ENCODE measurements around the gene FOXP1. TPM values are rescaled to one million over a fixed set of nuclear protein-coding genes. Genes with fewer than 3 reads are reported as not detected.

FOXP1 gene
- total and polyA plus RNA-seq, 8 donors: 95.1 to 143 (median 123) TPM

DNA sequence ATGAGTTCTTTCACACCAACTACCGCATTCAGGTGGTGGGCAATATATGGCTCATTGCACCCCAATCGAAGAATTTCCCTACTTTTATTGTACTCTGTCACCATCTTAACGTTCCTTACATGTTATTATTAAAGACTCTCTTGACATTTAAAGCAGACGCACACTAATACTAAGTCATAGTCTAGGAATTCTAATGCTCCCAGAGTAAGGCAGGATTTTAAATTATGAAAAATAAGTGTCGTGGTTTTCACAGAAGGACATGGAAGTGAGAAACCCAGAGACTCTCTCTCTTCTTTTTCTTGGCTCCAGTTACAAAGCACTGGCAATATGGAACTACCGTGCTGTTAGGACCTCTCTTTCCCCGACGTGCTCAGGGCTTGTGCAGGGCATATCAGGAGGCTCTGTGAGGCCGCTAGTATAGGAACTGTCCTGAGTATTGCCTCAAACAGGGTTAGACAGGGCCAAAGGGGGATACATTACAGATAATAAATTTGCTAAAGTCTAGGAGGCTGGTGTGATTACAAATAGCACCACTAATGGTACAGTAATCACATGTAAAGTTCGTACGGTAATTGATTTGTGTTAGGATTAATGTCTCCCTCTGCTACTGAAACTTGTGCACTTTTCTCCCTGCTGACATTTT is 590.8 kb downstream of the FOXP1 start:
- intact Hi-C loops (cut with DNase I): no loop called here
- TF ChIP-seq, protein P1, sequence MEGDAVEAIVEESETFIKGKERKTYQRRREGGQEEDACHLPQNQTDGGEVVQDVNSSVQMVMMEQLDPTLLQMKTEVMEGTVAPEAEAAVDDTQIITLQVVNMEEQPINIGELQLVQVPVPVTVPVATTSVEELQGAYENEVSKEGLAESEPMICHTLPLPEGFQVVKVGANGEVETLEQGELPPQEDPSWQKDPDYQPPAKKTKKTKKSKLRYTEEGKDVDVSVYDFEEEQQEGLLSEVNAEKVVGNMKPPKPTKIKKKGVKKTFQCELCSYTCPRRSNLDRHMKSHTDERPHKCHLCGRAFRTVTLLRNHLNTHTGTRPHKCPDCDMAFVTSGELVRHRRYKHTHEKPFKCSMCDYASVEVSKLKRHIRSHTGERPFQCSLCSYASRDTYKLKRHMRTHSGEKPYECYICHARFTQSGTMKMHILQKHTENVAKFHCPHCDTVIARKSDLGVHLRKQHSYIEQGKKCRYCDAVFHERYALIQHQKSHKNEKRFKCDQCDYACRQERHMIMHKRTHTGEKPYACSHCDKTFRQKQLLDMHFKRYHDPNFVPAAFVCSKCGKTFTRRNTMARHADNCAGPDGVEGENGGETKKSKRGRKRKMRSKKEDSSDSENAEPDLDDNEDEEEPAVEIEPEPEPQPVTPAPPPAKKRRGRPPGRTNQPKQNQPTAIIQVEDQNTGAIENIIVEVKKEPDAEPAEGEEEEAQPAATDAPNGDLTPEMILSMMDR (IDR thresholded peaks at IDR 0.05): no peak
- DNase-seq (no peak), ATAC-seq (no peak)
- Histone ChIP-seq H3K27ac (no peak overlapping the region), H3K4me3 (no peak overlapping the region), H3K36me3 (peaks cover 0 to 47% of the 10 kb centered on the region in 2 donors), H3K9me3 (no peaks in the 10 kb centered on the region), H3K4me1 (peaks cover 0 to 31% of the 10 kb centered on the region in 2 donors), H3K27me3 (no peaks in the 10 kb centered on the region)

DNA sequence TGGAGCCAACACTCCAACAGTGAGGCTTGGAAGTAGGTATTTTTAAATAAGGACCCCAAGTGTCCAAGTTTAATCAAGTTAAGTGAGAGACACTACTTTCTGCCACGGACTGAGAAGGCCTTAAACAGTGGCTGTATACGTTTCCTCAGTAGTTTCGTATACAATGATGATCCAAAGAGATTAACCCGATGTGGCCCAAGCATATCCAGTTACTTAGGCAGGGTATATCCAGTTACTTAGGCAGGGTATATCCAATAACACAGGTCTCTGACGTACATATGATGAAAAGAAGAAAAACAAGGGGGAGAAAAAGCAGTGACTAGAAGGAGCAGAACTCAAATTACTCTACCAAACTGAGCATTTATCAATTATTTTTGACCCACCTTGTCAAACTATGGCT is 591.4 kb downstream of the FOXP1 start:
- intact Hi-C loops (cut with DNase I): no loop called here

DNA sequence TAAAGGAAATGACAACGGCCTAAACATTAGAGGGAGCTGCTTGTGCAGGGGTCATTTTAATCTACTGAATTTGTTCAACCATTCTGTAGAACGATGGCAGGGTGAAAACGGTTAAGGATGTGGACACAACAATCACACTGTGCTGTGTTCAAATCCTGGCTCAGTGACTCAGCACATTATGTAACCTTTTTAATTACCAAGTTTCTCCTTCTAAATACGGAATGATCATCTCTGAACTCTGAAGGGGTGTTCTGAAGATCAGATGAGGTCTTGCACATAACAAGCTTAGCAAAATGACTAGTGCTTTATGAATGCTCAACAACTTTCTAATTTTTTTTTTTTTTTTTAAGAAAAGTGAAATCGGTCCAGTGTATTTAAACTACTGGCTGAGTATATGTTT is 592.8 kb downstream of the FOXP1 start:
- no peak for DNase-seq
- peak overlapping the region in 1 of 2 donors; percentile 54 for H3K27ac ChIP-seq
- peaks cover 0 to 34% of the 10 kb centered on the region in 2 donors for H3K4me1 ChIP-seq
- no peaks in the 10 kb centered on the region for H3K9me3 ChIP-seq
- H3K36me3 ChIP-seq: peaks cover 0 to 48% of the 10 kb centered on the region in 2 donors
- no peaks in the 10 kb centered on the region for H3K27me3 ChIP-seq
- no peak for ATAC-seq
- intact Hi-C loops (cut with DNase I): no loop called here
- TF ChIP-seq, protein P1 (IDR thresholded peaks at IDR 0.05): no peak
- H3K4me3 ChIP-seq: no peak overlapping the region

More for the DNA sequence above, 591.4 kb downstream of the FOXP1 start:
- Histone ChIP-seq H3K36me3 (peaks cover 0 to 47% of the 10 kb centered on the region in 2 donors), H3K27ac (no peak overlapping the region), H3K4me3 (no peak overlapping the region), H3K9me3 (no peaks in the 10 kb centered on the region), H3K27me3 (no peaks in the 10 kb centered on the region), H3K4me1 (peaks cover 0 to 31% of the 10 kb centered on the region in 2 donors)
- TF ChIP-seq, protein P1 (IDR thresholded peaks at IDR 0.05): no peak
- no peak for ATAC-seq
- no peak for DNase-seq

DNA sequence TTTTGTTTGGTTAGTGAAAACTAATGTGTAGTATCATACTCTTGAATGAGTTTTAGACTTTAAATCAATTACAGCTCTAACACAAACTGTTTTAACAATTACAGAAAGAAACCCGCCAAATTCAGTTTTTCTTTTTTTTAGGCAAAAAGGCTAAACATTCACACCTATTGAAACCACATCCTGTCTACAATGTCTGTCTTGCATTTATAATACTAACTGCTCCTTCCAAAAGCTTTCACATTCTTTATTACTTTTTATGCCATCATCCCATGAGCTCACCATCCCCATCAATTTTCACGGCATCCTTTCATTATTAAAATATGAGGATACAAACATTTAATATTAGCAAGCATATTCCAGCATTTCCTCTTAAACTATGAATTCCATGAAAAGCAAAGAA is 593.3 kb downstream of the FOXP1 start:
- DNase-seq (no peak), ATAC-seq (no peak)
- Histone ChIP-seq H3K27ac (peak overlapping the region in 1 of 2 donors; percentile 54), H3K9me3 (no peaks in the 10 kb centered on the region), H3K27me3 (no peaks in the 10 kb centered on the region), H3K4me3 (no peak overlapping the region), H3K4me1 (peaks cover 0 to 34% of the 10 kb centered on the region in 2 donors), H3K36me3 (peaks cover 0 to 50% of the 10 kb centered on the region in 2 donors)
- intact Hi-C loops (cut with DNase I): no loop called here
- TF ChIP-seq, protein P1 (IDR thresholded peaks at IDR 0.05): no peak

DNA sequence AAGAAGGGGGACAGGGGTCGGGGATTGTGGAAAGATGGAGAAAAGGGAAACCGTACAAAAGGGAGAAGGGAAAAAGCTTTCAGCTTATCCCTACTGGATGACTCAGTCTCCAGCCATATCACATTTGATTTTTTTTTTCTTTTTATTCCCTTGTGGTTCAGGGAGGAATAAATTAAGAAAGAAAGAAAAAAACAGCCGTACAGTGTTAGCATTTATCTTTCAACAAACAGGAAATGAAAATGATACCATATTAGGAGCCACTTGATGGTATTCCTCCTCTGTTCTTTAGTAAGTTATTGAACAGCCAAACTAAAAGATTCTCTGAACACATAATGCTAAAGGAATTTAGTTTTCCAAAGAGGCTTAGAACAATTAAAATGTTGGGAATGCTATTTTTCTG is 594.4 kb downstream of the FOXP1 start:
- no peak for DNase-seq
- Histone ChIP-seq H3K36me3 (peaks cover 0 to 52% of the 10 kb centered on the region in 2 donors), H3K9me3 (no peaks in the 10 kb centered on the region), H3K27ac (peak overlapping the region in 1 of 2 donors; percentile 55), H3K27me3 (no peaks in the 10 kb centered on the region), H3K4me3 (no peak overlapping the region), H3K4me1 (peaks cover 0 to 34% of the 10 kb centered on the region in 2 donors)
- ATAC-seq: peak; percentile 52
- intact Hi-C loops (cut with DNase I): no loop called here
- TF ChIP-seq, protein P1 (IDR thresholded peaks at IDR 0.05): no peak
